Colonic mucosa (tissue), 4 donors: Measurements from ENCODE around the gene NYAP1. TPM values are rescaled to one million over a fixed set of nuclear protein-coding genes. Genes with fewer than 3 reads are reported as not detected.
"Not testable (repeated sequence)": the region's sequence is repeated elsewhere in the genome, so short reads cannot be mapped to it uniquely, and the experiment has no call there.

Source experiments
- DNase-seq: peaks from one replicate; pipeline ENCODE4 v3.0.0-alpha.2; 2020
- H3K27ac ChIP-seq: fragments of 200-600 bp; one replicate; pipeline ENCODE4 v1.8.0; 2021
- H3K27me3 ChIP-seq: fragments of 200-600 bp; one replicate; pipeline ENCODE4 v1.8.0; 2021
- H3K36me3 ChIP-seq: fragments of 200-600 bp; one replicate; pipeline ENCODE4 v1.8.0; 2021
- H3K4me1 ChIP-seq: fragments of 200-600 bp; one replicate; pipeline ENCODE4 v1.8.0; 2021; ENCODE audit warnings: mild to moderate bottlenecking
- H3K4me3 ChIP-seq: fragments of 200-600 bp; one replicate; pipeline ENCODE4 v1.8.0; 2021
- H3K9ac ChIP-seq, 2 donors: one replicate each; pipeline ENCODE4 v1.7.0; 2013; ENCODE audit warnings: control low read depth in 2 of 2, low read depth in 2 of 2, low read length in 2 of 2
- H3K9me3 ChIP-seq: fragments of 200-600 bp; one replicate; pipeline ENCODE4 v1.8.0; 2021
- CTCF ChIP-seq: fragments of 200-600 bp; IDR thresholded peaks from one replicate; pipeline ENCODE4 v1.8.0; 2022; ENCODE audit warnings: antibody characterized with exemption, mild to moderate bottlenecking
- intact Hi-C: fragments of 100-400 bp; cut with DNase I; formaldehyde crosslinking; loops from one replicate; pipeline ENCODE4 v1.14.1; 2022
- total RNA-seq, 2 donors: library from RNA; stranded (reverse); fragmentation: NEBNext Ultra II Directional in 1 of 2; extraction: Animal tissue kit (Norgen Biotek cat#: 25700) in 1 of 2; gene quantifications; one replicate each; pipeline ENCODE4 v1.2.1, GENCODE V29; 2021
- donor health status: healthy.
- donor health status: DM: no; HTN: no; CAD: no.
- donor health status: DM: no; HTN: no; CAD: no.

Gene NYAP1
- total RNA-seq, 2 donors from 2014 or later: 0.44 to 0.69 TPM

- H3K9me3 ChIP-seq: no peaks in the 10 kb centered on the region
- no peak overlapping the region for H3K27ac ChIP-seq
- no peak for TF ChIP-seq CTCF
- DNase-seq: no peak
- peaks cover 10% of the 10 kb centered on the region for H3K4me1 ChIP-seq
- H3K36me3 ChIP-seq: peaks cover 5% of the 10 kb centered on the region
- H3K27me3 ChIP-seq: no peaks in the 10 kb centered on the region
- intact Hi-C loops: no loop called here
- no peak overlapping the region for H3K9ac ChIP-seq
- no peak overlapping the region for H3K4me3 ChIP-seq
Observed at GRCh38 chr7:100438172-100438571, 45.6 kb upstream of the NYAP1 start.

GRCh38 chr7:100438731-100439130 lies 45.0 kb upstream of the NYAP1 start:
- DNase-seq, H3K36me3 ChIP-seq, intact Hi-C loops, H3K4me3 ChIP-seq, H3K27me3 ChIP-seq, H3K9me3 ChIP-seq, H3K27ac ChIP-seq, H3K9ac ChIP-seq, H3K4me1 ChIP-seq: not testable (repeated sequence)

GRCh38 chr7:100439244-100439643 lies 44.5 kb upstream of the NYAP1 start:
- H3K27ac ChIP-seq, DNase-seq, H3K36me3 ChIP-seq, H3K9ac ChIP-seq, H3K9me3 ChIP-seq, H3K4me3 ChIP-seq, H3K27me3 ChIP-seq, intact Hi-C loops, H3K4me1 ChIP-seq: not testable (repeated sequence)

GRCh38 chr7:100441641-100442535 lies 41.8 kb upstream of the NYAP1 start:
- Histone ChIP-seq H3K36me3 (no peaks in the 10 kb centered on the region), H3K9ac (no peak overlapping the region), H3K27ac (no peak overlapping the region), H3K27me3 (no peaks in the 10 kb centered on the region), H3K9me3 (no peaks in the 10 kb centered on the region), H3K4me1 (no peaks in the 10 kb centered on the region), H3K4me3 (no peak overlapping the region)
- no peak for DNase-seq
- intact Hi-C loops: no loop called here
- no peak for TF ChIP-seq CTCF

GRCh38 chr7:100443096-100443840 lies 40.5 kb upstream of the NYAP1 start:
- intact Hi-C loops: no loop called here

More at GRCh38 chr7:100443096-100443840, 40.5 kb upstream of the NYAP1 start:
- DNase-seq: no peak
- Histone ChIP-seq H3K36me3 (no peaks in the 10 kb centered on the region), H3K9me3 (no peaks in the 10 kb centered on the region), H3K4me1 (no peaks in the 10 kb centered on the region), H3K27me3 (no peaks in the 10 kb centered on the region), H3K27ac (no peak overlapping the region), H3K9ac (no peak overlapping the region), H3K4me3 (no peak overlapping the region)
- TF ChIP-seq CTCF: no peak
